PC-3 (cell line): ENCODE data around the gene UBE3A. TPM values are rescaled to one million over a fixed set of nuclear protein-coding genes. Genes with fewer than 3 reads are reported as not detected.

Experiments
- ATAC-seq: fragments of 200-7000 bp; cut with Tn5 transposase; 2 replicates; pipeline ENCODE4 v1.9.1; 2020; ENCODE audit warnings: mild to moderate bottlenecking, moderate library complexity
- BruUV-seq: library from RNA; stranded (reverse); fragments of 400-500 nt; replicated peaks from 2 replicates; lab custom pipeline; 2021; lab: Mats Ljungman, UMichigan
- CTCF ChIA-PET: fragments of 300-600 bp; sonication (Branson Sonifier 250); formaldehyde crosslinking; loops from one replicate; lab custom pipeline; 2022; ENCODE audit warnings: antibody characterized with exemption; lab: Charles Lee
- POLR2A ChIA-PET: fragments of 300-600 bp; sonication (Branson Sonifier 250); formaldehyde crosslinking; loops from one replicate; lab custom pipeline; 2022; ENCODE audit warnings: antibody characterized with exemption; ENCODE audit not compliant: unreplicated experiment; lab: Charles Lee
- DNase-seq: peaks from one replicate; pipeline ENCODE4 v3.0.0-alpha.2; 2015
- H2AFZ ChIP-seq: fragments of 300-600 bp; sonication (generic); 2 replicates; pipeline ENCODE4 v1.6.0; 2016; ENCODE audit warnings: antibody characterized with exemption, low read length
- H3F3A ChIP-seq: fragments of 300-600 bp; sonication (generic); one replicate; pipeline ENCODE4 v1.6.0; 2017; ENCODE audit warnings: antibody characterized with exemption, low read length, control low read depth, mild to moderate bottlenecking; ENCODE audit not compliant: unreplicated experiment
- H3K27ac ChIP-seq: fragments of 300-600 bp; sonication (generic); 2 replicates; pipeline ENCODE4 v1.5.1; 2016; ENCODE audit warnings: mild to moderate bottlenecking, low read length
- H3K27me3 ChIP-seq: fragments of 300-600 bp; sonication (generic); 2 replicates; pipeline ENCODE4 v1.6.1; 2016; ENCODE audit warnings: low read length, mixed read lengths
- H3K36me3 ChIP-seq: fragments of 300-600 bp; sonication (generic); 2 replicates; pipeline ENCODE4 v1.6.1; 2016; ENCODE audit warnings: low read depth, mixed run types, low read length, mixed read lengths
- H3K4me1 ChIP-seq: fragments of 300-600 bp; sonication (generic); 2 replicates; pipeline ENCODE4 v1.5.1; 2016; ENCODE audit warnings: low read length; ENCODE audit not compliant: insufficient read depth
- H3K4me2 ChIP-seq: fragments of 300-600 bp; sonication (generic); 2 replicates; pipeline ENCODE4 v1.6.0; 2016; ENCODE audit warnings: low read length
- H3K4me3 ChIP-seq: fragments of 300-600 bp; sonication (generic); 2 replicates; pipeline ENCODE4 v1.5.1; 2016; ENCODE audit warnings: mild to moderate bottlenecking, low read length, mixed read lengths
- H3K79me2 ChIP-seq: fragments of 300-600 bp; sonication (generic); 2 replicates; pipeline ENCODE4 v1.6.1; 2017; ENCODE audit warnings: low read length, mixed read lengths
- H3K9ac ChIP-seq: fragments of 300-600 bp; sonication (generic); 2 replicates; pipeline ENCODE4 v1.6.0; 2016; ENCODE audit warnings: mild to moderate bottlenecking, low read length
- H3K9me2 ChIP-seq: fragments of 300-600 bp; sonication (generic); replicated peaks from 2 replicates; pipeline ENCODE4 v1.6.1; 2016; ENCODE audit warnings: mixed run types, low read length, mixed read lengths
- H3K9me3 ChIP-seq: fragments of 300-600 bp; sonication (generic); 2 replicates; pipeline ENCODE4 v1.6.1; 2016; ENCODE audit warnings: low read length, mixed read lengths
- H4K20me1 ChIP-seq: fragments of 300-600 bp; sonication (generic); 2 replicates; pipeline ENCODE4 v1.6.1; 2016; ENCODE audit warnings: low read length, mixed read lengths
- EZH2 ChIP-seq: fragments of 300-600 bp; sonication (generic); IDR thresholded peaks from one replicate; pipeline ENCODE4 v1.6.1; 2017; ENCODE audit warnings: antibody characterized with exemption, mild to moderate bottlenecking, low read length; ENCODE audit not compliant: unreplicated experiment
- EZH2phosphoT487 ChIP-seq: fragments of 300-600 bp; sonication (generic); IDR thresholded peaks from 2 replicates; pipeline ENCODE4 v1.6.1; 2018; ENCODE audit warnings: mild to moderate bottlenecking, antibody characterized with exemption, low read length, borderline replicate concordance
- intact Hi-C: fragments of 100-400 bp; cut with micrococcal nuclease; formaldehyde crosslinking; loops from 2 replicates; pipeline ENCODE4 v1.9.0; 2023
- total RNA-seq: library from RNA; depleted of rRNA; stranded (reverse); fragments of >200 nt; gene quantifications from 2 replicates; pipeline ENCODE4 v1.2.3, GENCODE V29; 2014
- TF ChIP-seq, protein P1 (sequence below): fragments of 300-600 bp; sonication (generic); conservative IDR thresholded peaks from 2 replicates; pipeline ENCODE4 v1.5.1; 2017; ENCODE audit warnings: antibody characterized with exemption, low read depth, mild to moderate bottlenecking, low read length

The UBE3A gene
- total RNA-seq, 1 experiment from 2014 or later: 59.5 TPM

- intact Hi-C loops: no loop called here
- POLR2A ChIA-PET: no interaction called here
- Histone ChIP-seq H2AFZ (no peak overlapping the region), H3K9ac (no peak overlapping the region), H3K9me3 (no peaks in the 10 kb centered on the region), H3K27ac (no peak overlapping the region), H3K27me3 (no peaks in the 10 kb centered on the region), H3K9me2 (no peaks in the 10 kb centered on the region), H4K20me1 (peaks cover 10% of the 10 kb centered on the region; the same call in 1 of the 2 replicates), H3K79me2 (peaks cover 61% of the 10 kb centered on the region), H3F3A (no peaks in the 10 kb centered on the region), H3K4me3 (no peak overlapping the region), H3K36me3 (peaks cover 40% of the 10 kb centered on the region), H3K4me2 (no peak overlapping the region), H3K4me1 (0 out of 2 replicates have a peak, but pooled peaks cover 2% of the 10 kb centered on the region)
- DNase-seq (peak; percentile 13), ATAC-seq (peak; percentile 73)
- no peak for TF ChIP-seq EZH2
- TF ChIP-seq EZH2phosphoT487: no peak
- TF ChIP-seq, protein P1, sequence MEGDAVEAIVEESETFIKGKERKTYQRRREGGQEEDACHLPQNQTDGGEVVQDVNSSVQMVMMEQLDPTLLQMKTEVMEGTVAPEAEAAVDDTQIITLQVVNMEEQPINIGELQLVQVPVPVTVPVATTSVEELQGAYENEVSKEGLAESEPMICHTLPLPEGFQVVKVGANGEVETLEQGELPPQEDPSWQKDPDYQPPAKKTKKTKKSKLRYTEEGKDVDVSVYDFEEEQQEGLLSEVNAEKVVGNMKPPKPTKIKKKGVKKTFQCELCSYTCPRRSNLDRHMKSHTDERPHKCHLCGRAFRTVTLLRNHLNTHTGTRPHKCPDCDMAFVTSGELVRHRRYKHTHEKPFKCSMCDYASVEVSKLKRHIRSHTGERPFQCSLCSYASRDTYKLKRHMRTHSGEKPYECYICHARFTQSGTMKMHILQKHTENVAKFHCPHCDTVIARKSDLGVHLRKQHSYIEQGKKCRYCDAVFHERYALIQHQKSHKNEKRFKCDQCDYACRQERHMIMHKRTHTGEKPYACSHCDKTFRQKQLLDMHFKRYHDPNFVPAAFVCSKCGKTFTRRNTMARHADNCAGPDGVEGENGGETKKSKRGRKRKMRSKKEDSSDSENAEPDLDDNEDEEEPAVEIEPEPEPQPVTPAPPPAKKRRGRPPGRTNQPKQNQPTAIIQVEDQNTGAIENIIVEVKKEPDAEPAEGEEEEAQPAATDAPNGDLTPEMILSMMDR: no peak
- CTCF ChIA-PET: no interaction called here
- BruUV-seq: no TSS peak
These were observed 66.5 kb downstream of the UBE3A start for GRCh38 chr15:25372298-25372697.

DNA sequence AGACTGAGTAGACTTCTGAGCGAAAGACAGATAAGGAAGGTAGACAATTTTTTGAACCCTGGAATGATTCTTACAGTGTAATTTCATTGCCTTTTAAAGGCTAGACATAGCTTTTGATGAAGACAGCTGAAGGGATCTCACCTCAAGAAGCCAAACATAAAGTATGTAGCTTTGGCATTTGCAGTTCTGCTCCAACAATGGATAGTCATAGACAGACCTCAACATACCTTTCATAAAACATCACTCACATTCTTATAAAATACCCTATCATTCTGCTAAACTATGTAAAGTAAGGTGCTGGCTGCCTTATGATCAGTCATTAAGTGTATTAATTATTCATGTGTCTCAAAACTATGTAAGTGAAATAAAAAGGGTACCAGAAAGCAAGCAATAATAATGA, 70.0 kb downstream of the UBE3A start:
- no peaks in the 10 kb centered on the region for H3K9me3 ChIP-seq
- TF ChIP-seq EZH2 (no peak), EZH2phosphoT487 (no peak)
- TF ChIP-seq, protein P1: no peak
- H3K4me3 ChIP-seq: no peak overlapping the region
- peaks cover 20% of the 10 kb centered on the region for H4K20me1 ChIP-seq
- DNase-seq: no peak
- peaks cover 12% of the 10 kb centered on the region for H3K4me1 ChIP-seq
- peaks cover 5% of the 10 kb centered on the region for H3F3A ChIP-seq
- H3K9me2 ChIP-seq: no peaks in the 10 kb centered on the region
- H3K27ac ChIP-seq: no peak overlapping the region
- BruUV-seq: no TSS peak
- H3K4me2 ChIP-seq: no peak overlapping the region
- ChIA-PET CTCF (no interaction called here), POLR2A (no interaction called here)
- peaks cover 64% of the 10 kb centered on the region for H3K79me2 ChIP-seq
- H2AFZ ChIP-seq: no peak overlapping the region
- intact Hi-C loops: loop anchor here (5.0 kb wide), 1 partner anchor 38 kb away; no protein-coding TSS in a partner anchor
- no peak for ATAC-seq
- H3K9ac ChIP-seq: no peak overlapping the region
- H3K36me3 ChIP-seq: peaks cover 28% of the 10 kb centered on the region; the same call in 1 of the 2 replicates
- no peaks in the 10 kb centered on the region for H3K27me3 ChIP-seq

GRCh38 chr15:25366058-25366457, 72.8 kb downstream of the UBE3A start:
- H3F3A ChIP-seq: peaks cover 5% of the 10 kb centered on the region
- no peaks in the 10 kb centered on the region for H3K27me3 ChIP-seq
- DNase-seq (peak; percentile 50), ATAC-seq (peak; percentile 93)
- peaks cover 69% of the 10 kb centered on the region for H3K79me2 ChIP-seq
- H3K9me2 ChIP-seq: no peaks in the 10 kb centered on the region
- H3K4me3 ChIP-seq: no peak overlapping the region
- ChIA-PET CTCF (no interaction called here), POLR2A (no interaction called here)
- no TSS peak for BruUV-seq
- H3K4me1 ChIP-seq: peaks cover 12% of the 10 kb centered on the region
- peaks cover 16% of the 10 kb centered on the region; the same call in 1 of the 2 replicates for H3K36me3 ChIP-seq
- H3K4me2 ChIP-seq: peak overlapping the region; percentile 25
- H2AFZ ChIP-seq: no peak overlapping the region
- no peak overlapping the region for H3K9ac ChIP-seq
- intact Hi-C loops: loop anchor here (1.0 to 5.0 kb wide), 2 partner anchors 41 to 70 kb away; no protein-coding TSS in a partner anchor
- H4K20me1 ChIP-seq: peaks cover 15% of the 10 kb centered on the region
- TF ChIP-seq, protein P1: no peak
- TF ChIP-seq EZH2phosphoT487 (no peak), EZH2 (no peak)
- no peaks in the 10 kb centered on the region for H3K9me3 ChIP-seq
- H3K27ac ChIP-seq: peak overlapping the region; percentile 47
